Lower leg skin (tissue), 4 donors: ENCODE results near the gene ZNF783. TPM values are rescaled to one million over a fixed set of nuclear protein-coding genes. Genes with fewer than 3 reads are reported as not detected.

Source experiments
- DNase-seq, 2 donors: peaks; one replicate each; pipeline ENCODE4 v3.0.0-alpha.2; 2019; ENCODE audit warnings: low spot score in 2 of 2
- H3K4me3 ChIP-seq: fragments of 200-600 bp; sonication (generic); 2 replicates; pipeline ENCODE4 v1.5.1; 2017; ENCODE audit warnings: mild to moderate bottlenecking, low read depth; ENCODE audit not compliant: poor library complexity, severe bottlenecking
- CTCF ChIP-seq, 3 donors: fragments of 450-650 bp; IDR thresholded peaks; one replicate each; pipeline ENCODE4 v1.5.1; 2016; ENCODE audit warnings: antibody characterized with exemption in 3 of 3, mild to moderate bottlenecking in 3 of 3, moderate library complexity in 2 of 3
- POLR2A ChIP-seq, 2 donors: fragments of 450-650 bp; IDR thresholded peaks; one replicate each; pipeline ENCODE4 v1.6.1; 2016 to 2017; ENCODE audit warnings: antibody characterized with exemption in 2 of 2, mild to moderate bottlenecking in 1 of 2, moderate library complexity in 1 of 2
- WGBS, 2 donors: methylation state at CpG; one replicate each; pipeline ENCODE4 v1.1.5; 2018; 5-methylcytosine and 5-hydroxymethylcytosine counted together
- intact Hi-C: fragments of 100-400 bp; cut with DNase I; formaldehyde crosslinking; loops from one replicate; pipeline ENCODE4 v1.15.0; 2023; ENCODE audit warnings: low total_unique reads
- total RNA-seq, 4 donors: library from RNA; depleted of rRNA; stranded (reverse); fragments of >200 nt; gene quantifications; one replicate each; pipeline ENCODE4 v1.1.0, GENCODE V29; 2016

ZNF783 gene
- total RNA-seq, 4 donors from 2014 or later = 6.8 to 17.2 (median 13.0) TPM

GRCh38 chr7:149296368-149296767 lies 34.4 kb downstream of the ZNF783 start:
- TF ChIP-seq POLR2A (IDR thresholded peaks at IDR 0.05) (no peak), CTCF (IDR thresholded peaks at IDR 0.05) (no peak)
- intact Hi-C loops = no loop called here
- DNase-seq = peak in 1 of 2 donors; percentile 74
- H3K4me3 ChIP-seq = no peak overlapping the region
- 91 to 95% methylated on average over 4 of the region's 4 CpGs for WGBS, 2 donors

- H3K4me3 ChIP-seq = no peak overlapping the region
- WGBS, 2 donors = 82 to 83% methylated on average over 5 of the region's 5 CpGs
- TF ChIP-seq POLR2A (IDR thresholded peaks at IDR 0.05) (no peak), CTCF (IDR thresholded peaks at IDR 0.05) (no peak)
- intact Hi-C loops = no loop called here
- no peak for DNase-seq
These were observed 35.2 kb downstream of the ZNF783 start for GRCh38 chr7:149297034-149297755.

- TF ChIP-seq POLR2A (IDR thresholded peaks at IDR 0.05) (no peak), CTCF (IDR thresholded peaks at IDR 0.05) (no peak)
- intact Hi-C loops = no loop called here
- H3K4me3 ChIP-seq = no peak overlapping the region
- DNase-seq = no peak
- 69 to 71% methylated on average over 8 of the region's 8 CpGs for WGBS, 2 donors
These were observed 38.8 kb downstream of the ZNF783 start for GRCh38 chr7:149300620-149301285.

- no peak overlapping the region for H3K4me3 ChIP-seq
- TF ChIP-seq CTCF (IDR thresholded peaks at IDR 0.05) (no peak), POLR2A (IDR thresholded peaks at IDR 0.05) (no peak)
- intact Hi-C loops = no loop called here
- 86 to 87% methylated on average over 12 of the region's 12 CpGs for WGBS, 2 donors
- no peak for DNase-seq
These were observed 40.2 kb downstream of the ZNF783 start for GRCh38 chr7:149302222-149302621.

- intact Hi-C loops = no loop called here
- no peak for DNase-seq
- WGBS, 2 donors = 76 to 83% methylated on average over 2 of the region's 2 CpGs
- H3K4me3 ChIP-seq = no peak overlapping the region
- no peak for TF ChIP-seq POLR2A (IDR thresholded peaks at IDR 0.05)
- no peak for TF ChIP-seq CTCF (IDR thresholded peaks at IDR 0.05)
These were observed 40.9 kb downstream of the ZNF783 start for GRCh38 chr7:149302865-149303264.
